Activated CD8-positive, alpha-beta memory T cell treated with anti-CD3 and anti-CD28 coated beads, Interleukin-2, amount 50 U/mL, for 24 hours (primary cell): ENCODE data around the gene PPP1R7.

Source experiments
- DNase-seq: peaks from one replicate; pipeline ENCODE4 v3.0.0-alpha.2; 2020; ENCODE audit errors: extremely low read depth

PPP1R7 gene

GRCh38 chr2:241139531-241140444 is 10.5 kb upstream of the PPP1R7 start:
- DNase-seq = no peak

- DNase-seq = no peak
Measured at GRCh38 chr2:241140445-241140840, 9.8 kb upstream of the PPP1R7 start.

GRCh38 chr2:241141214-241141770 is 9.0 kb upstream of the PPP1R7 start:
- no peak for DNase-seq

GRCh38 chr2:241142063-241142462 is 8.2 kb upstream of the PPP1R7 start:
- no peak for DNase-seq

GRCh38 chr2:241142593-241142992 is 7.7 kb upstream of the PPP1R7 start:
- DNase-seq = no peak

GRCh38 chr2:241146286-241146685 is 4.0 kb upstream of the PPP1R7 start:
- no peak for DNase-seq

GRCh38 chr2:241147336-241147735 is 2.9 kb upstream of the PPP1R7 start:
- no peak for DNase-seq

GRCh38 chr2:241148239-241148638 is 2.0 kb upstream of the PPP1R7 start:
- no peak for DNase-seq

GRCh38 chr2:241148891-241149674 is 1.2 kb upstream of the PPP1R7 start, which contains the start of gene PASK:
Gene PASK (minus strand): TSS chr2:241149472. CDS start chr2:241143032, 6,440 bp downstream.
- DNase-seq = peak; percentile 89

- DNase-seq = no peak
Measured at GRCh38 chr2:241149675-241149924, 667 bp upstream of the PPP1R7 start.

- no peak for DNase-seq
Measured at GRCh38 chr2:241150660-241151530, 628 bp downstream of the PPP1R7 start.

- DNase-seq = no peak
Measured at GRCh38 chr2:241151934-241152660, 1.8 kb downstream of the PPP1R7 start.

- no peak for DNase-seq
Measured at GRCh38 chr2:241153616-241154015, 3.3 kb downstream of the PPP1R7 start.

GRCh38 chr2:241154915-241155314 is 4.6 kb downstream of the PPP1R7 start:
- DNase-seq = no peak

- no peak for DNase-seq
Measured at GRCh38 chr2:241155936-241156335, 5.7 kb downstream of the PPP1R7 start.

GRCh38 chr2:241156971-241157441 is 6.7 kb downstream of the PPP1R7 start:
- DNase-seq = no peak

GRCh38 chr2:241157841-241158545 is 7.7 kb downstream of the PPP1R7 start:
- DNase-seq = no peak

- no peak for DNase-seq
Measured at GRCh38 chr2:241158546-241158900, 8.3 kb downstream of the PPP1R7 start.

- DNase-seq = no peak
Measured at GRCh38 chr2:241159116-241159515, 8.8 kb downstream of the PPP1R7 start.

- DNase-seq = no peak
Measured at GRCh38 chr2:241160318-241160717, 10.1 kb downstream of the PPP1R7 start.
